Astrocyte (in vitro differentiated cells and primary cell): Measurements from ENCODE around the gene IPO4.

Experiments
- EZH2 ChIP-seq: IDR thresholded peaks from 2 replicates; pipeline ENCODE4 v1.6.1; 2012; ENCODE audit warnings: mild to moderate bottlenecking, low read length, inconsistent platforms; ENCODE audit not compliant: insufficient read depth
- TF ChIP-seq, protein P1 (sequence below): IDR thresholded peaks from 2 replicates; pipeline ENCODE4 v1.5.1; 2011; ENCODE audit warnings: low read depth, mild to moderate bottlenecking, inconsistent platforms, low read length, moderate library complexity; ENCODE audit not compliant: insufficient read depth

DNA sequence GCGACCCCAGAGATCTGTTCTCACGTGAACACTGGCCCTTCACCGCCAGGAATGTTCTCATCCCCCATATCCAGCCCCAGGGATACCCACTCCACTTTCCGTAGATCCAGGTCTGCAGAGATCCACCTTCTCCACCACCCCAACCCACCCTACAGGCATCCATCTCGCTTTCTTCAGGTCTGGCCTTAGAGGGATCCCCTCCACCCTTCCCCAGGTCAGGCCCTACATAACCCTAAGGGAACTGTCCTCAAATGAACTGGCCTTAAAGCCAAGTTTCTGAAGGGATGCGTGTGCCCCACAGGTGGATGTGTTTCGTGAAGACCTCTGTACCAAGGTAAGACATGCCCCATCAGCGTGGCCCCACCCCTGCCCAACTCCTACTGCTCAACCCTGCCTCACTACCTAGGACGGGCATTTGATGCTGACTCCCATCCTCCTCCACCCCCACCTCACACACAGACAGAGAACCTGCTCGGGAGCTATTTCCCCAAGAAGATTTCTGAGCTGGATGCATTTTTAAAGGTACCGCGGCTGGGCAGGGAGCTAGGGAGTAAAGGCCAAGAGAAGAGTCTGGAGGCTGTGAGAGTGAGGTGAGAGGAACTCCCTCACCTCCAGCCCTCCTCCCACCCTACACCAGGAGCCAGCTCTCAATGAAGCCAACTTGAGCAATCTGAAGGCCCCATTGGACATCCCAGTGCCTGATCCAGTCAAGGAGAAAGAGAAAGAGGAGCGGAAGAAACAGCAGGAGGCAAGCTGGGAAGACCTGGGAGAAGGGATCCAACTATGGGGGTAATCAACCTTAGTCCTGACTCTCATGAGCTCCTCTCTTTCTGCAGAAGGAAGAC lies 51.7 kb downstream of the IPO4 start:
- TF ChIP-seq, protein P1, sequence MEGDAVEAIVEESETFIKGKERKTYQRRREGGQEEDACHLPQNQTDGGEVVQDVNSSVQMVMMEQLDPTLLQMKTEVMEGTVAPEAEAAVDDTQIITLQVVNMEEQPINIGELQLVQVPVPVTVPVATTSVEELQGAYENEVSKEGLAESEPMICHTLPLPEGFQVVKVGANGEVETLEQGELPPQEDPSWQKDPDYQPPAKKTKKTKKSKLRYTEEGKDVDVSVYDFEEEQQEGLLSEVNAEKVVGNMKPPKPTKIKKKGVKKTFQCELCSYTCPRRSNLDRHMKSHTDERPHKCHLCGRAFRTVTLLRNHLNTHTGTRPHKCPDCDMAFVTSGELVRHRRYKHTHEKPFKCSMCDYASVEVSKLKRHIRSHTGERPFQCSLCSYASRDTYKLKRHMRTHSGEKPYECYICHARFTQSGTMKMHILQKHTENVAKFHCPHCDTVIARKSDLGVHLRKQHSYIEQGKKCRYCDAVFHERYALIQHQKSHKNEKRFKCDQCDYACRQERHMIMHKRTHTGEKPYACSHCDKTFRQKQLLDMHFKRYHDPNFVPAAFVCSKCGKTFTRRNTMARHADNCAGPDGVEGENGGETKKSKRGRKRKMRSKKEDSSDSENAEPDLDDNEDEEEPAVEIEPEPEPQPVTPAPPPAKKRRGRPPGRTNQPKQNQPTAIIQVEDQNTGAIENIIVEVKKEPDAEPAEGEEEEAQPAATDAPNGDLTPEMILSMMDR = no peak
- TF ChIP-seq EZH2 = no peak
